ENCODE measurements around the gene ARPP21.

DNA sequence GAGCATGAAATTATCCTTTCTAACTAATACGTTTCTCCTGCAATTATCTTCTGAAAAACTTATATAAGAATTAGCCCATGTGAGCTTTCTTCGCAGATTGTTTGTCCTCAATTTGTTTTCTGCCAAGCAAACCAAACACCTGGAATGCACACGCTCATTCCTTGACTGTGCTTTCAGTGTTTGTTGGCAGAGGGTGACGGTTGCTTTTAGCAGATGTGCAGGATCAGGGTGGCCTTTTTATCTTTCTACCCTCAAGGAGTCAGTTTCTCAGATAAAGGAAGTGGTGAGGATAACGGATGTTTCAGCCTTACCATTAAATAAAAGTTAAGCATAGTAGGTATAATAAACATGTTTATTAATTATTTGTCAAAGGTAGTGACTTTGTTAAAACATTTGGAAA, 15.2 kb downstream of the ARPP21 start:
- TF ChIP-seq, protein P1, sequence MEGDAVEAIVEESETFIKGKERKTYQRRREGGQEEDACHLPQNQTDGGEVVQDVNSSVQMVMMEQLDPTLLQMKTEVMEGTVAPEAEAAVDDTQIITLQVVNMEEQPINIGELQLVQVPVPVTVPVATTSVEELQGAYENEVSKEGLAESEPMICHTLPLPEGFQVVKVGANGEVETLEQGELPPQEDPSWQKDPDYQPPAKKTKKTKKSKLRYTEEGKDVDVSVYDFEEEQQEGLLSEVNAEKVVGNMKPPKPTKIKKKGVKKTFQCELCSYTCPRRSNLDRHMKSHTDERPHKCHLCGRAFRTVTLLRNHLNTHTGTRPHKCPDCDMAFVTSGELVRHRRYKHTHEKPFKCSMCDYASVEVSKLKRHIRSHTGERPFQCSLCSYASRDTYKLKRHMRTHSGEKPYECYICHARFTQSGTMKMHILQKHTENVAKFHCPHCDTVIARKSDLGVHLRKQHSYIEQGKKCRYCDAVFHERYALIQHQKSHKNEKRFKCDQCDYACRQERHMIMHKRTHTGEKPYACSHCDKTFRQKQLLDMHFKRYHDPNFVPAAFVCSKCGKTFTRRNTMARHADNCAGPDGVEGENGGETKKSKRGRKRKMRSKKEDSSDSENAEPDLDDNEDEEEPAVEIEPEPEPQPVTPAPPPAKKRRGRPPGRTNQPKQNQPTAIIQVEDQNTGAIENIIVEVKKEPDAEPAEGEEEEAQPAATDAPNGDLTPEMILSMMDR (IDR thresholded peaks at IDR 0.05): no peak
- TF ChIP-seq SOX15 (CRISPR knock-in tag; IDR thresholded peaks at IDR 0.05): no peak
- TF ChIP-seq, protein P2, sequence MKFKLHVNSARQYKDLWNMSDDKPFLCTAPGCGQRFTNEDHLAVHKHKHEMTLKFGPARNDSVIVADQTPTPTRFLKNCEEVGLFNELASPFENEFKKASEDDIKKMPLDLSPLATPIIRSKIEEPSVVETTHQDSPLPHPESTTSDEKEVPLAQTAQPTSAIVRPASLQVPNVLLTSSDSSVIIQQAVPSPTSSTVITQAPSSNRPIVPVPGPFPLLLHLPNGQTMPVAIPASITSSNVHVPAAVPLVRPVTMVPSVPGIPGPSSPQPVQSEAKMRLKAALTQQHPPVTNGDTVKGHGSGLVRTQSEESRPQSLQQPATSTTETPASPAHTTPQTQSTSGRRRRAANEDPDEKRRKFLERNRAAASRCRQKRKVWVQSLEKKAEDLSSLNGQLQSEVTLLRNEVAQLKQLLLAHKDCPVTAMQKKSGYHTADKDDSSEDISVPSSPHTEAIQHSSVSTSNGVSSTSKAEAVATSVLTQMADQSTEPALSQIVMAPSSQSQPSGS (CRISPR knock-in tag; IDR thresholded peaks at IDR 0.05; ENCODE audit: borderline replicate concordance, low read depth): no peak
- TF ChIP-seq ETV6 (CRISPR knock-in tag; IDR thresholded peaks at IDR 0.05): no peak

All from WTC11 (cell line).